H9 (cell line): ENCODE data around the gene MZB1. TPM values are rescaled to one million over a fixed set of nuclear protein-coding genes. Genes with fewer than 3 reads are reported as not detected.

Experiments
- DNase-seq: peaks from one replicate; pipeline ENCODE4 v3.0.0-alpha.2; 2017
- H2AFZ ChIP-seq: one replicate; pipeline ENCODE4 v1.6.1; 2013; ENCODE audit warnings: mild to moderate bottlenecking, low read length, control low read depth, moderate library complexity
- H2AK5ac ChIP-seq: 2 replicates; pipeline ENCODE4 v1.6.1; 2013; ENCODE audit warnings: low read length, control low read depth, mixed read lengths; ENCODE audit not compliant: insufficient read length
- H2BK120ac ChIP-seq: one replicate; pipeline ENCODE4 v1.6.1; 2013; ENCODE audit warnings: low read depth, mild to moderate bottlenecking, low read length, control low read depth, inconsistent platforms; ENCODE audit not compliant: poor library complexity, severe bottlenecking
- H2BK12ac ChIP-seq: 2 replicates; pipeline ENCODE4 v1.6.1; 2013; ENCODE audit warnings: low read length, control low read depth, mixed read lengths, low read depth; ENCODE audit not compliant: insufficient read length
- H2BK15ac ChIP-seq: 2 replicates; pipeline ENCODE4 v1.6.1; 2013; ENCODE audit warnings: low read depth, low read length, control low read depth
- H2BK20ac ChIP-seq: one replicate; pipeline ENCODE4 v1.6.1; 2013; ENCODE audit warnings: low read depth, mild to moderate bottlenecking, low read length, control low read depth, inconsistent platforms; ENCODE audit not compliant: poor library complexity, severe bottlenecking
- H2BK5ac ChIP-seq: 2 replicates; pipeline ENCODE4 v1.6.1; 2013; ENCODE audit warnings: low read length, control low read depth, mixed read lengths; ENCODE audit not compliant: insufficient read length
- H3K14ac ChIP-seq: 2 replicates; pipeline ENCODE4 v1.6.1; 2013; ENCODE audit warnings: low read length, control low read depth; ENCODE audit not compliant: insufficient read depth
- H3K18ac ChIP-seq: 2 replicates; pipeline ENCODE4 v1.6.1; 2013; ENCODE audit warnings: low read depth, mild to moderate bottlenecking, mixed read lengths, low read length, control low read depth; ENCODE audit not compliant: insufficient read length
- H3K23ac ChIP-seq: 2 replicates; pipeline ENCODE4 v1.6.1; 2013; ENCODE audit warnings: low read length, control low read depth, mixed read lengths, low read depth; ENCODE audit not compliant: insufficient read length
- H3K23me2 ChIP-seq: 2 replicates; pipeline ENCODE4 v1.6.1; 2013; ENCODE audit warnings: low read depth, mild to moderate bottlenecking, mixed read lengths, low read length, control low read depth; ENCODE audit not compliant: insufficient read length, poor library complexity, severe bottlenecking
- H3K27ac ChIP-seq: 2 replicates; pipeline ENCODE4 v1.5.1; 2013; ENCODE audit warnings: low read length, control low read depth, mixed read lengths, low read depth; ENCODE audit not compliant: insufficient read length
- H3K27me3 ChIP-seq: 2 replicates; pipeline ENCODE4 v1.6.1; 2013; ENCODE audit warnings: low read length, control low read depth, inconsistent platforms; ENCODE audit not compliant: insufficient read depth
- H3K4ac ChIP-seq: 2 replicates; pipeline ENCODE4 v1.6.1; 2013; ENCODE audit warnings: low read depth, mild to moderate bottlenecking, control low read depth, inconsistent platforms, low read length, moderate library complexity
- H3K4me1 ChIP-seq: 2 replicates; pipeline ENCODE4 v1.6.1; 2013; ENCODE audit warnings: low read length, control low read depth, inconsistent platforms; ENCODE audit not compliant: insufficient read depth
- H3K4me2 ChIP-seq: 2 replicates; pipeline ENCODE4 v1.6.1; 2013; ENCODE audit warnings: low read length, control low read depth, mixed read lengths; ENCODE audit not compliant: insufficient read length, insufficient read depth
- H3K56ac ChIP-seq: 2 replicates; pipeline ENCODE4 v1.6.1; 2013; ENCODE audit warnings: low read depth, mild to moderate bottlenecking, mixed read lengths, low read length, control low read depth; ENCODE audit not compliant: insufficient read length
- H3K79me1 ChIP-seq: 2 replicates; pipeline ENCODE4 v1.6.1; 2013; ENCODE audit warnings: low read depth, mild to moderate bottlenecking, moderate library complexity, low read length, control low read depth, inconsistent platforms; ENCODE audit not compliant: insufficient read depth, poor library complexity, severe bottlenecking
- H3K79me2 ChIP-seq: 2 replicates; pipeline ENCODE4 v1.6.1; 2013; ENCODE audit warnings: low read length, control low read depth, inconsistent platforms; ENCODE audit not compliant: insufficient read depth
- H3K9ac ChIP-seq: 2 replicates; pipeline ENCODE4 v1.6.1; 2013; ENCODE audit warnings: low read length, control low read depth, mixed read lengths; ENCODE audit not compliant: insufficient read length; ENCODE audit errors: extremely low read depth
- H3K9me3 ChIP-seq: one replicate; pipeline ENCODE4 v1.6.1; 2013; ENCODE audit warnings: low read depth, low read length, inconsistent platforms; ENCODE audit not compliant: control insufficient read depth
- H3T11ph ChIP-seq: one replicate; pipeline ENCODE4 v1.6.1; 2013; ENCODE audit warnings: mild to moderate bottlenecking, low read length, control low read depth, inconsistent platforms
- H4K20me1 ChIP-seq: one replicate; pipeline ENCODE4 v1.6.1; 2013; ENCODE audit not compliant: control insufficient read depth, insufficient read length, insufficient read depth
- H4K5ac ChIP-seq: 2 replicates; pipeline ENCODE4 v1.6.1; 2013; ENCODE audit warnings: low read depth, mild to moderate bottlenecking, mixed read lengths, low read length, control low read depth; ENCODE audit not compliant: insufficient read length
- H4K8ac ChIP-seq: replicated peaks from 2 replicates; pipeline ENCODE4 v1.6.1; 2013; ENCODE audit warnings: low read length, control low read depth, mixed read lengths, low read depth; ENCODE audit not compliant: insufficient read length
- H4K91ac ChIP-seq: 2 replicates; pipeline ENCODE4 v1.6.1; 2013; ENCODE audit warnings: low read depth, mild to moderate bottlenecking, moderate library complexity, mixed read lengths, low read length, control low read depth; ENCODE audit not compliant: insufficient read length
- H3K27ac Mint-ChIP-seq, 3 experiments: 2 replicates in 2 of 3; 3 replicates in 1 of 3; pipeline ENCODE4 v1.8.0; 2020 to 2021; ENCODE audit warnings: mixed read lengths in 3 of 3, mild to moderate bottlenecking in 1 of 3, moderate library complexity in 1 of 3
- H3K27me3 Mint-ChIP-seq: 2 replicates; pipeline ENCODE4 v1.8.0; 2021; ENCODE audit warnings: low read depth, mild to moderate bottlenecking, moderate library complexity, mixed read lengths
- H3K36me3 Mint-ChIP-seq, 3 experiments: 2 replicates in 2 of 3; 3 replicates in 1 of 3; pipeline ENCODE4 v1.8.0; 2020 to 2021; ENCODE audit warnings: low read depth in 3 of 3, mixed read lengths in 3 of 3; ENCODE audit not compliant: insufficient read depth in 1 of 3
- H3K4me1 Mint-ChIP-seq, 2 experiments: 2 replicates each; pipeline ENCODE4 v1.8.0; 2020; ENCODE audit warnings: mixed read lengths in 2 of 2
- H3K4me3 Mint-ChIP-seq, 2 experiments: 2 replicates in 1 of 2; 3 replicates in 1 of 2; pipeline ENCODE4 v1.8.0; 2020 to 2021; ENCODE audit warnings: mild to moderate bottlenecking in 2 of 2, mixed read lengths in 2 of 2, moderate library complexity in 1 of 2
- H3K9me3 Mint-ChIP-seq, 2 experiments: 2 replicates in 1 of 2; 3 replicates in 1 of 2; pipeline ENCODE4 v1.8.0; 2020; ENCODE audit warnings: mild to moderate bottlenecking in 2 of 2, mixed read lengths in 2 of 2, moderate library complexity in 1 of 2
- WGBS: extraction: QIAGEN DNeasy Blood & Tissue Kit; methylation state at CpG from one replicate; pipeline ENCODE4 v1.1.7; 2013; ENCODE audit warnings: missing lambda C conversion rate, low lambda C conversion rate, mixed read lengths; ENCODE audit not compliant: insufficient read length; ENCODE audit errors: extremely low coverage; 5-methylcytosine and 5-hydroxymethylcytosine counted together
- total RNA-seq: library from RNA; stranded (reverse); gene quantifications from 2 replicates; pipeline ENCODE4 v1.2.1, GENCODE V29; 2021
- TF ChIP-seq, protein P1 (sequence below): fragments of 200-600 bp; sonication (generic); conservative IDR thresholded peaks from 3 replicates; pipeline ENCODE4 v1.8.0; 2021; ENCODE audit warnings: antibody characterized with exemption, mild to moderate bottlenecking

The MZB1 gene
- total RNA-seq, 1 experiment from 2014 or later = 0.31 TPM

DNA sequence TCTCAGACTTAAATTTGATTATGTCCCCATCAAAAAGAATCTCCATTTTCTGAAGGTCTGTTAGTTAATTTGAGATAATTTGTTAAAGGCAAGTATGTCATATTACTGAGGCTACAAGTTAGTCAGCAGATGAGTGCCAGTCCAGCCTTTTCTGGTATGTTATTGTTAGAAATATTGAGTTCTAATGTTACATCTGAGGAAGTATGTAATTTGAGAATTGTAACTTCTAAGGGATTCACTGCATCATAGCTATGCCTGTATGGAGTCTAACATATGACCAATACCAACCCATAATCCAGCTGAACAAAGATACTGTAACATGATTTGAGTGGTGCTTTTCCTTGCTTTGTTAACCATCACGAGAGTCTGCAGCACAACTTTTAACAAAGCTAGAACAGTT lies 20.5 kb downstream of the MZB1 start:
- Mint-ChIP-seq H3K4me3 (no peak overlapping the region), H3K27me3 (no peaks in the 10 kb centered on the region), H3K36me3 (peaks cover 28 to 74% (median 51%) of the 10 kb centered on the region in 3 experiments; a peak in 6 of 7 replicates), H3K9me3 (no peaks in the 10 kb centered on the region), H3K4me1 (no peaks in the 10 kb centered on the region), H3K27ac (no peak overlapping the region)
- no peak overlapping the region for H2BK120ac ChIP-seq
- H4K8ac ChIP-seq = no peak overlapping the region
- TF ChIP-seq, protein P1, sequence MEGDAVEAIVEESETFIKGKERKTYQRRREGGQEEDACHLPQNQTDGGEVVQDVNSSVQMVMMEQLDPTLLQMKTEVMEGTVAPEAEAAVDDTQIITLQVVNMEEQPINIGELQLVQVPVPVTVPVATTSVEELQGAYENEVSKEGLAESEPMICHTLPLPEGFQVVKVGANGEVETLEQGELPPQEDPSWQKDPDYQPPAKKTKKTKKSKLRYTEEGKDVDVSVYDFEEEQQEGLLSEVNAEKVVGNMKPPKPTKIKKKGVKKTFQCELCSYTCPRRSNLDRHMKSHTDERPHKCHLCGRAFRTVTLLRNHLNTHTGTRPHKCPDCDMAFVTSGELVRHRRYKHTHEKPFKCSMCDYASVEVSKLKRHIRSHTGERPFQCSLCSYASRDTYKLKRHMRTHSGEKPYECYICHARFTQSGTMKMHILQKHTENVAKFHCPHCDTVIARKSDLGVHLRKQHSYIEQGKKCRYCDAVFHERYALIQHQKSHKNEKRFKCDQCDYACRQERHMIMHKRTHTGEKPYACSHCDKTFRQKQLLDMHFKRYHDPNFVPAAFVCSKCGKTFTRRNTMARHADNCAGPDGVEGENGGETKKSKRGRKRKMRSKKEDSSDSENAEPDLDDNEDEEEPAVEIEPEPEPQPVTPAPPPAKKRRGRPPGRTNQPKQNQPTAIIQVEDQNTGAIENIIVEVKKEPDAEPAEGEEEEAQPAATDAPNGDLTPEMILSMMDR = no peak
- H2BK20ac ChIP-seq = no peak overlapping the region
- DNase-seq = no peak
- no peak overlapping the region for H3K4me2 ChIP-seq
- no peak overlapping the region for H3K27ac ChIP-seq
- no peak overlapping the region for H3K14ac ChIP-seq
- H3K18ac ChIP-seq = no peak overlapping the region
- H3K23me2 ChIP-seq = no peaks in the 10 kb centered on the region
- no peak overlapping the region for H3K56ac ChIP-seq
- H3K4me1 ChIP-seq = no peaks in the 10 kb centered on the region
- no peaks in the 10 kb centered on the region for H3K79me1 ChIP-seq
- no peak overlapping the region for H2BK5ac ChIP-seq
- no peak overlapping the region for H2AK5ac ChIP-seq
- H2BK15ac ChIP-seq = no peak overlapping the region
- no peak overlapping the region for H4K91ac ChIP-seq
- no peak overlapping the region for H3K23ac ChIP-seq
- no peak overlapping the region for H3K4ac ChIP-seq
- H4K5ac ChIP-seq = no peak overlapping the region
- no peaks in the 10 kb centered on the region for H3K9me3 ChIP-seq
- no CpG with 5 or more reads among the region's 1 CpG for WGBS
- H2BK12ac ChIP-seq = no peak overlapping the region
- no peaks in the 10 kb centered on the region for H3K27me3 ChIP-seq
- no peak overlapping the region for H2AFZ ChIP-seq
- H3K9ac ChIP-seq = no peak overlapping the region
- no peaks in the 10 kb centered on the region for H4K20me1 ChIP-seq
- no peaks in the 10 kb centered on the region for H3K79me2 ChIP-seq
- no peak overlapping the region for H3T11ph ChIP-seq
